Measurements from ENCODE around the gene TBPL2. TPM values are rescaled to one million over a fixed set of nuclear protein-coding genes. Genes with fewer than 3 reads are reported as not detected.

TBPL2 gene
- total RNA-seq, 1 experiment from 2014 or later, result not detected

DNA sequence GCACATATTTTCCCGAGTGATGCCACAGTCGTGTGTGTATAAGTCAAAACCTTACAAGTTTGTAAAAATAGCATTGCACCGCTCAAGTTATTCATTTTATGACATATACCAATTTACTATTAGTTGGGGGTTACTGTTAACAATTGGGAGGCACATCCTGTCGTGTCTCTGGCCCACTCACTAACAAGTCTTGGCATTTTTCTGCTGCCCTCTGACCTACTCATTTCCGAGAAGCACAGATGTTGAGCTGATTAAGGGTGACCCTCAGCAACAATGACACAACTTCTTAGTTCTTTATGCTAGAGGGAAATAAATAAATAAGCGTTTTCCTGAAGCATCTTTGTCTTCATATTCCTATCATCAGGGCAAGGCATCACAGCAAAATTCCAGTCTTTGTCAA, 22.0 kb downstream of the TBPL2 start:
- no TSS peak for BruUV-seq (replicated peaks)
- Histone ChIP-seq H3K27me3 (replicated peaks; ENCODE audit: insufficient read depth, low read depth, low read length, poor library complexity) (no peaks in the 10 kb centered on the region), H3K9me3 (ENCODE audit: low read depth, low read length, poor library complexity, severe bottlenecking) (no peaks in the 10 kb centered on the region), H3K27ac (ENCODE audit: low read depth, low read length, poor library complexity, severe bottlenecking) (no peak overlapping the region), H3K4me1 (ENCODE audit: insufficient read depth, low read length, poor library complexity, severe bottlenecking) (no peaks in the 10 kb centered on the region), H3K36me3 (ENCODE audit: insufficient read depth, low read length, poor library complexity, severe bottlenecking) (no peaks in the 10 kb centered on the region), H3K4me3 (ENCODE audit: low read depth, low read length, poor library complexity, severe bottlenecking) (no peak overlapping the region)
- CTCF ChIA-PET, result no interaction called here
- intact Hi-C loops (cut with micrococcal nuclease; ENCODE audit: unreplicated experiment), result no loop called here
- no peak for DNase-seq (ENCODE audit: low spot score)
- POLR2A ChIA-PET (ENCODE audit: low non-redundant PET), result no interaction called here
- TF ChIP-seq CTCF (conservative IDR thresholded peaks at IDR 0.05; ENCODE audit: low read depth, low read length) (no peak), EZH2 (IDR thresholded peaks at IDR 0.05; ENCODE audit: borderline replicate concordance, low read depth, low read length, poor library complexity, severe bottlenecking) (no peak)

DNA sequence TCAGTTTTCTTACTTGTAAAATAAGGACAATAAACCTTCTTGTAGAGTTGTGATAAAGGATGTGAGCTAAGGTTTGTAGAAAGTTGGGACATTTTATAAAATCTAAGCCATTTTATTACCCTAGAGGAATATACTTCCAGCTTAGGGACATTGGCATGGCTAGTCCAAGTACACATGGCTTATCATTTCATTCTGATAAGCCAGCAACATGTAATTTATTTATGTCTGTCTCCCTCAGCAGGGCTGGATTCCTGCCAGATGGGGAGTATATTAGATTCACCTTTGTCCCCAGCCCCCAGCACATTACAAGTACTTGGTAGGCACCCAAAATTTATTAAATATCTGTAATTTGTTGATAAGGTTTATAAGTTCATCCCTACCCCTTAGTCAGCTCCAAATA, 22.5 kb downstream of the TBPL2 start:
- no TSS peak for BruUV-seq (replicated peaks)
- TF ChIP-seq EZH2 (IDR thresholded peaks at IDR 0.05; ENCODE audit: borderline replicate concordance, low read depth, low read length, poor library complexity, severe bottlenecking) (no peak), CTCF (conservative IDR thresholded peaks at IDR 0.05; ENCODE audit: low read depth, low read length) (no peak)
- intact Hi-C loops (cut with micrococcal nuclease; ENCODE audit: unreplicated experiment), result no loop called here
- no peaks in the 10 kb centered on the region for H3K27me3 ChIP-seq (replicated peaks; ENCODE audit: insufficient read depth, low read depth, low read length, poor library complexity)
- H3K4me3 ChIP-seq (ENCODE audit: low read depth, low read length, poor library complexity, severe bottlenecking), result no peak overlapping the region
- DNase-seq (ENCODE audit: low spot score), result no peak
- no peak overlapping the region for H3K27ac ChIP-seq (ENCODE audit: low read depth, low read length, poor library complexity, severe bottlenecking)
- POLR2A ChIA-PET (ENCODE audit: low non-redundant PET), result no interaction called here
- no peaks in the 10 kb centered on the region for H3K36me3 ChIP-seq (ENCODE audit: insufficient read depth, low read length, poor library complexity, severe bottlenecking)
- no peaks in the 10 kb centered on the region for H3K4me1 ChIP-seq (ENCODE audit: insufficient read depth, low read length, poor library complexity, severe bottlenecking)
- no peaks in the 10 kb centered on the region for H3K9me3 ChIP-seq (ENCODE audit: low read depth, low read length, poor library complexity, severe bottlenecking)
- CTCF ChIA-PET, result interaction anchor here (0.6 to 1.6 kb wide), 4 partner anchors 11 to 1064 kb away, joined by 5 to 14 read pairs (median 9); no protein-coding TSS in a partner anchor

- H3K36me3 ChIP-seq (ENCODE audit: insufficient read depth, low read length, poor library complexity, severe bottlenecking), result no peaks in the 10 kb centered on the region
- H3K27ac ChIP-seq (ENCODE audit: low read depth, low read length, poor library complexity, severe bottlenecking), result no peak overlapping the region
- ChIA-PET POLR2A (ENCODE audit: low non-redundant PET) (no interaction called here), CTCF (interaction anchor here (0.5 to 1.6 kb wide), 6 partner anchors 10 to 1072 kb away, joined by 3 to 9 read pairs (median 4); partner anchors contain the start of gene TBPL2)
- peak; percentile 86 for TF ChIP-seq CTCF (conservative IDR thresholded peaks at IDR 0.05; ENCODE audit: low read depth, low read length)
- no peak for TF ChIP-seq EZH2 (IDR thresholded peaks at IDR 0.05; ENCODE audit: borderline replicate concordance, low read depth, low read length, poor library complexity, severe bottlenecking)
- H3K4me1 ChIP-seq (ENCODE audit: insufficient read depth, low read length, poor library complexity, severe bottlenecking), result no peaks in the 10 kb centered on the region
- no TSS peak for BruUV-seq (replicated peaks)
- intact Hi-C loops (cut with micrococcal nuclease; ENCODE audit: unreplicated experiment), result no loop called here
- no peak overlapping the region for H3K4me3 ChIP-seq (ENCODE audit: low read depth, low read length, poor library complexity, severe bottlenecking)
- H3K9me3 ChIP-seq (ENCODE audit: low read depth, low read length, poor library complexity, severe bottlenecking), result no peaks in the 10 kb centered on the region
- H3K27me3 ChIP-seq (replicated peaks; ENCODE audit: insufficient read depth, low read depth, low read length, poor library complexity), result no peaks in the 10 kb centered on the region
- peak; percentile 71 for DNase-seq (ENCODE audit: low spot score)
Measured at GRCh38 chr14:55416866-55417265, 23.6 kb downstream of the TBPL2 start.

All from A673 (cell line).